Measurements from ENCODE around the gene JPT2.

DNA sequence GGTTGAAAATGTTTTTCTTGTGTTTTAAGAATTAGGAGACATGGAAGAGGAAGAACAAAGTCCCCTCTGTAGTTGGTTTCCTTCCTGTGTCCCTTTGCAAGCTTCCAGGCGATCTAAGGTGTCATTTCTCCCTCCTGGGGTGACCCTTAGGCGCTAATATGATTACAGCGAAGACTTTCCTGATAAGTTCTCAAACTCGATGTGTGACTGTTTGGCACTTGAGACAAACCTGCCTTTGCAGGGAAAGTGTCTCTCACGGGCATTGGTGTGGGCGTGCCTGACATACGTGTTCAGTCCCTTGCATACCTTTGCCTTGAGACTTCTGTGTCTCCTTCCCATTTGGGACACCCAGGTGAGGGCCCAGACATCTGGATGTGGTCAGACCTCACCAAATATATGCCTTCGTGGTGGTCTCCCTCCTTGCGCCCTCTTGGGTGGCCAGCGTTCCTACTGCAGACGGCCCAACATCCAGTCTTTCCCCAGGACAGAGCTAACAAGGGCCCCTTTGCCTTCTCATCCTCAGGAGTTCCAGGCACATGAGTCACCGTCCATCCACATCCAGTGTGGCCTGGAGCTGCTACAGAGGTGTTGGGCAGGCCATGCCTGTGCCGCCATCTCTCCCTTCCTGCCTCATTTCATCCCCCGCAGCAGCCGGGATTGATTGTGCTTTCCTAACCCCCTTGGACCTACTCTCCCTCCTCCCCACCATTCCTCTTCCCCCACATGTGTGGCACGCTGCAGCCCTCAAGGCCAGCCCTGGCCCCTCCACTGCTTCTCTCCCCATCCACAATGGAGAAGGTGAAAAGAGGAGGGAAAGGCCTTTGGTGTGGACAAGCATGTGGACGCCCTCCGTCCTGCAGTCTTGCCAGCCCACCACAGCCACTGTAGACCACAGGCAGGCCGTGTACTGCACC, 3.1 kb upstream of the JPT2 start:
- no peak for TF ChIP-seq POLR2A (IDR thresholded peaks at IDR 0.05)
- TF ChIP-seq, protein P1, sequence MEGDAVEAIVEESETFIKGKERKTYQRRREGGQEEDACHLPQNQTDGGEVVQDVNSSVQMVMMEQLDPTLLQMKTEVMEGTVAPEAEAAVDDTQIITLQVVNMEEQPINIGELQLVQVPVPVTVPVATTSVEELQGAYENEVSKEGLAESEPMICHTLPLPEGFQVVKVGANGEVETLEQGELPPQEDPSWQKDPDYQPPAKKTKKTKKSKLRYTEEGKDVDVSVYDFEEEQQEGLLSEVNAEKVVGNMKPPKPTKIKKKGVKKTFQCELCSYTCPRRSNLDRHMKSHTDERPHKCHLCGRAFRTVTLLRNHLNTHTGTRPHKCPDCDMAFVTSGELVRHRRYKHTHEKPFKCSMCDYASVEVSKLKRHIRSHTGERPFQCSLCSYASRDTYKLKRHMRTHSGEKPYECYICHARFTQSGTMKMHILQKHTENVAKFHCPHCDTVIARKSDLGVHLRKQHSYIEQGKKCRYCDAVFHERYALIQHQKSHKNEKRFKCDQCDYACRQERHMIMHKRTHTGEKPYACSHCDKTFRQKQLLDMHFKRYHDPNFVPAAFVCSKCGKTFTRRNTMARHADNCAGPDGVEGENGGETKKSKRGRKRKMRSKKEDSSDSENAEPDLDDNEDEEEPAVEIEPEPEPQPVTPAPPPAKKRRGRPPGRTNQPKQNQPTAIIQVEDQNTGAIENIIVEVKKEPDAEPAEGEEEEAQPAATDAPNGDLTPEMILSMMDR (IDR thresholded peaks at IDR 0.05): no peak

All from adrenal gland (tissue), 5 donors.